ENCODE data around the gene CYSTM1.
A peak's percentile ranks its signal among the peaks of the same experiment; 100 is the strongest.

Gene CYSTM1

GRCh38 chr5:140166911-140167310 is 8.1 kb upstream of the CYSTM1 start:
- no peak for ATAC-seq
- no peak for TF ChIP-seq ZFP30 (CRISPR knock-in tag; IDR thresholded peaks at IDR 0.05)
- no peak for TF ChIP-seq GLIS3 (CRISPR knock-in tag; IDR thresholded peaks at IDR 0.05)
- no peak for TF ChIP-seq CSDC2 (CRISPR knock-in tag; IDR thresholded peaks at IDR 0.05)
- no peak for TF ChIP-seq ISL1 (CRISPR knock-in tag; IDR thresholded peaks at IDR 0.05)
- no peak for TF ChIP-seq TOX (CRISPR knock-in tag; IDR thresholded peaks at IDR 0.05; ENCODE audit: borderline replicate concordance)
- no peak for TF ChIP-seq ZNF70 (CRISPR knock-in tag; IDR thresholded peaks at IDR 0.05)
- no peak for TF ChIP-seq POU6F1 (CRISPR knock-in tag; IDR thresholded peaks at IDR 0.05; ENCODE audit: borderline replicate concordance, low read depth)
- no peak for TF ChIP-seq ARNTL (CRISPR knock-in tag; IDR thresholded peaks at IDR 0.05; ENCODE audit: borderline replicate concordance, low read depth)
- no peak for TF ChIP-seq OSR1 (CRISPR knock-in tag; IDR thresholded peaks at IDR 0.05)

- TF ChIP-seq ESRRG (CRISPR knock-in tag; IDR thresholded peaks at IDR 0.05) (no peak), SNAI2 (CRISPR knock-in tag; IDR thresholded peaks at IDR 0.05) (no peak), ZFP30 (CRISPR knock-in tag; IDR thresholded peaks at IDR 0.05) (no peak), ZNF70 (CRISPR knock-in tag; IDR thresholded peaks at IDR 0.05) (no peak), ZNF565 (CRISPR knock-in tag; conservative IDR thresholded peaks at IDR 0.05; ENCODE audit: low read depth) (no peak), CSDC2 (CRISPR knock-in tag; IDR thresholded peaks at IDR 0.05) (no peak), ZFP3 (CRISPR knock-in tag; IDR thresholded peaks at IDR 0.05) (no peak), TOX (CRISPR knock-in tag; IDR thresholded peaks at IDR 0.05; ENCODE audit: borderline replicate concordance) (no peak), BACH2 (CRISPR knock-in tag; IDR thresholded peaks at IDR 0.05; ENCODE audit: borderline replicate concordance) (no peak), ISL1 (CRISPR knock-in tag; IDR thresholded peaks at IDR 0.05) (no peak), RARB (CRISPR knock-in tag; IDR thresholded peaks at IDR 0.05) (no peak), PPARA (CRISPR knock-in tag; IDR thresholded peaks at IDR 0.05; ENCODE audit: borderline replicate concordance) (no peak), CSRNP3 (CRISPR knock-in tag; IDR thresholded peaks at IDR 0.05) (no peak), CREB5 (CRISPR knock-in tag; IDR thresholded peaks at IDR 0.05; ENCODE audit: low read depth) (no peak), POU6F1 (CRISPR knock-in tag; IDR thresholded peaks at IDR 0.05; ENCODE audit: borderline replicate concordance, low read depth) (no peak), ZC3H10 (CRISPR knock-in tag; IDR thresholded peaks at IDR 0.05) (no peak), PATZ1 (CRISPR knock-in tag; IDR thresholded peaks at IDR 0.05; ENCODE audit: borderline replicate concordance) (no peak)
- ATAC-seq: no peak; the same call in 2 of the 3 replicates
Measured at GRCh38 chr5:140168371-140168770, 6.6 kb upstream of the CYSTM1 start.

GRCh38 chr5:140169410-140169809 is 5.6 kb upstream of the CYSTM1 start:
- peak; percentile 80 for ATAC-seq
- TF ChIP-seq ZC3H10 (CRISPR knock-in tag; IDR thresholded peaks at IDR 0.05) (no peak), OSR1 (CRISPR knock-in tag; IDR thresholded peaks at IDR 0.05) (no peak), SNAI2 (CRISPR knock-in tag; IDR thresholded peaks at IDR 0.05) (no peak), CSRNP3 (CRISPR knock-in tag; IDR thresholded peaks at IDR 0.05) (no peak), PPARA (CRISPR knock-in tag; IDR thresholded peaks at IDR 0.05; ENCODE audit: borderline replicate concordance) (no peak), ZFP3 (CRISPR knock-in tag; IDR thresholded peaks at IDR 0.05) (no peak), ARNTL (CRISPR knock-in tag; IDR thresholded peaks at IDR 0.05; ENCODE audit: borderline replicate concordance, low read depth) (no peak), CSDC2 (CRISPR knock-in tag; IDR thresholded peaks at IDR 0.05) (no peak), ZFP30 (CRISPR knock-in tag; IDR thresholded peaks at IDR 0.05) (no peak), ISL1 (CRISPR knock-in tag; IDR thresholded peaks at IDR 0.05) (no peak), TCF4 (CRISPR knock-in tag; IDR thresholded peaks at IDR 0.05; ENCODE audit: borderline replicate concordance) (no peak), BACH2 (CRISPR knock-in tag; IDR thresholded peaks at IDR 0.05; ENCODE audit: borderline replicate concordance) (no peak), ESRRG (CRISPR knock-in tag; IDR thresholded peaks at IDR 0.05) (no peak), RARB (CRISPR knock-in tag; IDR thresholded peaks at IDR 0.05) (no peak), CREB5 (CRISPR knock-in tag; IDR thresholded peaks at IDR 0.05; ENCODE audit: low read depth) (no peak), TSHZ2 (CRISPR knock-in tag; IDR thresholded peaks at IDR 0.05) (no peak), TOX (CRISPR knock-in tag; IDR thresholded peaks at IDR 0.05; ENCODE audit: borderline replicate concordance) (no peak)
